ENCODE measurements around the gene DLD.

Gene DLD

DNA sequence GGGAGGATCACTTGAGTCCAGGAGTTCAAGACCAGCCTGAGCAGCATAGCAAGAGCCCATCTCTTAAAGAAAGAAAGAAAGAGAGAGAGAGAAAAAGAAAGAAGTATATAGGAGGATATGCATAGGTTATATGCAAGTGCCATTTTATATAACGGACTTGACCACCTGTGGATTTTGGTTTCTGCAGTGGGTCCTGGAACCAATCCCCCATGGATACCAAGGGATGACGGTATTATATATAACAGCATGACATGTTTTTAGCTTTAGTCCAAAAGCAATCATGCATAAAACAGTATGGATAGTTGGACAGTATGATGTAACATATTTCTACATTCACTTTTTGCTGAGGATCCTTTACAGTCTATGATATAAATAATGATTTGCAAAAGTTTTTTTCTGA, 45.3 kb downstream of the DLD start:
- Mint-ChIP-seq H3K27me3 (no peaks in the 10 kb centered on the region), H3K4me3 (no peak overlapping the region), H3K9me3 (no peaks in the 10 kb centered on the region), H3K27ac (no peak overlapping the region), H3K36me3 (ENCODE audit: low read depth) (peaks cover 48% of the 10 kb centered on the region), H3K4me1 (ENCODE audit: low read depth) (no peaks in the 10 kb centered on the region)
- intact Hi-C loops (cut with micrococcal nuclease) = no loop called here

DNA sequence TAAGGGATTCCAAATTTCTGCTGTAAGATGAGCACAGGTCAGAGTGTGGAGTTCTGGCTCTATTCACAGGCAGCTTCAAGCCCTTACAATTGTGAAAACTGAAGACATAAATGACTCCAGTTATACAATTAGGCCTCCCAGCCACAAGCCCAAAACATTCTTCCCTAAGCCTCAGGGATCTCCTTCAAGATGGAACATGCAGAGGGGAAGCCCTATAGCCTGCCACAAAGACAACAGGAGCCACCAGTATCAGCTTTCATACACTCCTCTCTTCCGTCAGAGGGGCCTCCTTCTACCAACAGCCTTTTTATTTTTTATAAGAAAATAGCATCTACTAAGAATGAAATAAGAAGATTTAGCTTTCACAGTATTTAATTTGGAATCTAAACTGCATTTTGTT, 46.5 kb downstream of the DLD start:
- Mint-ChIP-seq H3K27me3 (no peaks in the 10 kb centered on the region), H3K36me3 (ENCODE audit: low read depth) (peaks cover 36% of the 10 kb centered on the region), H3K4me1 (ENCODE audit: low read depth) (no peaks in the 10 kb centered on the region), H3K27ac (no peak overlapping the region), H3K4me3 (no peak overlapping the region), H3K9me3 (no peaks in the 10 kb centered on the region)
- intact Hi-C loops (cut with micrococcal nuclease) = no loop called here

DNA sequence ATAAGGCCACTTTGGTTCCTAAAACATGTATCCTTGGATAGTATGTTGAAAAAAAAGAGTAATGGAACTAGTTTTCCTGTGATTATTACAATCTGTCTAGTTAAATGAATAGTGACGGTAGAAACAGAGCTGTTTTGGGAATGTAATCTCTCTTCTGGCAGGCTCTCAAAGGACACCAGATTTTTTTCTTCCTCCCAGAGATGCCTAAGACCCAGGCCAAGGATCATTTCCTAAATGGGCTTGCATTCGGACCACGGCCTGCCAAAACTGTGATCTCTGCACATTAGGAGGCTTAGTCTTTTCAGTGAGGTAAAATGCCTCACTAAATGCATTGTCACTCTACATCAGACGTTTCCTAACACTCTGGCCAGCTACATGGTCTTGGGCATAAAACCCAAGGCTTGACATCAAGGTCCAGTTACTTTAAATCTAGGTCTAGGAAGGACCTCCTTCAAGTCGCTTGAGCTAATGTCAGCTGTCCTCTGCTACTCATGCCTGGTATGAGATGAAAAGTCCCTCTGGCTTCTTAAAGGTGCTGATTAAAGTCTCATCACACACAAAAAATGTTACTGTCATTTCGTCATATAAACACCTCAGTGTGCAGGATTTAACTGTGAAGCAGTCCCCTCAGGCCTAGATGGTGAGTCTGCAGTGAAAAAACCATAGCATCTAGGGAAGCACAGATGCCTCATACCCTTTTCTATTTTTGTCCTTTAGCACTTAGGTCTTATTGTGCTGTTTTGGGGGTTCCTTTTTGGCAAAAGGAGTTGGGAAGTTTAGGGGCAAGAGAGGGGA, 47.7 kb downstream of the DLD start:
- Mint-ChIP-seq H3K27me3 (no peaks in the 10 kb centered on the region), H3K27ac (no peak overlapping the region), H3K36me3 (ENCODE audit: low read depth) (peaks cover 24% of the 10 kb centered on the region), H3K9me3 (no peaks in the 10 kb centered on the region), H3K4me3 (no peak overlapping the region), H3K4me1 (ENCODE audit: low read depth) (no peaks in the 10 kb centered on the region)
- intact Hi-C loops (cut with micrococcal nuclease) = no loop called here

DNA sequence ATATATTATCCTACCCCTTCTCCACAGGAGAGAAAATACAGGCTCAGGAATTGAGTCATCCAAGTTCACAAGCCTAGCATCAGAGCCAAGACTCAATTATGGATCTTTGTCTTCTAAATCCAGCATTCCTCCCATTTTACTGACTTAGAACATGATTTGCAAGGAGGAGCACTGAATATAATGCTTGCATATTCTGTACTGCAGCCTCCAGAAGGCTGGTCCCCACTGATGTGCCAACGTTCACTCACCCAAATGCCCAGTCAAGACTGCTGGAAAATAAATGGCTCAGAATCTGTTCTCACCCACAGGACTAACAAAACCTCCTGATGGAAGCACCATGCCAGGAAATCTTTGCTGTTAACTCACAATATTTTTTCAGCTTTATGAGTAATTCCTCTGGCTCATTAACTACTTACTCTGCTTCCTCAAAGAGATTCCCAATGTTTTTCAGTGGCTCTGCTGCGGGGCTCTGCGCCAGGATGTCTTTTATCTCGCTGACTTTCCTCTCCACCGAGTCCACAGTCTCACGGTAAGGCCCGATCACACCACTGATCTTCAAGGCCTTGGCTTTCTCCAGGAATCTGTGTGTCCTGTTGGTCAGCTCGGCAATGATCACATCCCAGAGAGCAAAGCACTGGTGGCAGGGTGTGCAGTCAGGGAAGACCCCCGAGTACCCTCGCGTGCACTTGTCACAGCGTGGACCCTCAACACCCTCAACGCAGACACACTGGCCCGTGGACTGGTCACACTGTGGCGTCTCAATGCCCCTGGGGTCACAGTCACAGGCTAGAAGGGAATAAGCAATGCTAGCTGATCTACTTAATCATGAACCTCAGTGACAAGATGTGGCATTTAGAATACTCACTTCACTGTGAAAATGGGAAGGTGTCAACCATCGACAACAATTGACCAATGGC, 48.8 kb downstream of the DLD start:
- Mint-ChIP-seq H3K27ac (no peak overlapping the region), H3K27me3 (no peaks in the 10 kb centered on the region), H3K4me3 (no peak overlapping the region), H3K36me3 (ENCODE audit: low read depth) (peaks cover 23% of the 10 kb centered on the region), H3K4me1 (ENCODE audit: low read depth) (no peaks in the 10 kb centered on the region), H3K9me3 (no peaks in the 10 kb centered on the region)
- intact Hi-C loops (cut with micrococcal nuclease) = no loop called here

DNA sequence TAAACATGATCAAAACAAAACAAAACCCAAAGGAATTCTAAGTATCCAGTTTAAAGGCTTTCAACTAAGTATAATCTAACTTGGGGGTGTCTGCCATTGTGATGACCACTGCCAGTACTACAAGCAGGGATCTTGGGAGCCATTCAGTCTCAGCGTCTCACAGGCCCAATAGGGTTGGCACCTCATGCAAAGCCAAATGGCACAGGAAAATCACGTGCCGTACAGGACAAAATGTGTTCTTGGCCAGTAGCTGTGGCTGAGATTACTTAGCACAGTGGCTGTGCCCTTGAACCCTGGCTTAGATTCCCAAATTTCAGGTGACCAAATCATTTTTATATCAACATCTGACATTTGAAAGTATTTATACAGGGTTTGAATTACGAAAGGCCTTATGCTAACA, 50.0 kb downstream of the DLD start:
- no peaks in the 10 kb centered on the region for H3K4me1 Mint-ChIP-seq (ENCODE audit: low read depth)
- H3K9me3 Mint-ChIP-seq = no peaks in the 10 kb centered on the region
- no peak overlapping the region for H3K4me3 Mint-ChIP-seq
- no peaks in the 10 kb centered on the region for H3K27me3 Mint-ChIP-seq
- H3K36me3 Mint-ChIP-seq (ENCODE audit: low read depth) = peaks cover 17% of the 10 kb centered on the region
- intact Hi-C loops (cut with micrococcal nuclease) = no loop called here
- H3K27ac Mint-ChIP-seq = no peak overlapping the region

DNA sequence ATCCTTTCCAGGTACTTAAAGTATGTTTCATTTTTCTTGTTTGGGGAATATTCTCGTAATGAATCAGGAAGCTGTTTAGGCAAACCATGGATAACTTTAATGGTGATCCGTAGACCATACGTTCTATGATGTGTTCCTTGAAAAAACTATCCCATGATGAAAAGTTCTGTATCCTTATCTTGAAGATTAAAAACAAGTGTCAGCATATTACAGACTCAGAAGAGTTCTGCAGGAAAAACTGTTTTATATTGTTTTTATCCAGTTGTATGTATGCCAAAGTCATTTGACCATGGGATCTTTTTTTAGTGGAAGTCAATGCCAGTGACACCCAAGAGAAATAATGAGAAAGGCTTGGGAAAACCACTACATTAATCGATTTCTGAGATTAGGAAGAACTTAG, 52.0 kb downstream of the DLD start:
- intact Hi-C loops (cut with micrococcal nuclease) = no loop called here
- no peaks in the 10 kb centered on the region for H3K27me3 Mint-ChIP-seq
- H3K4me3 Mint-ChIP-seq = no peak overlapping the region
- H3K36me3 Mint-ChIP-seq (ENCODE audit: low read depth) = peaks cover 17% of the 10 kb centered on the region
- H3K4me1 Mint-ChIP-seq (ENCODE audit: low read depth) = no peaks in the 10 kb centered on the region
- H3K9me3 Mint-ChIP-seq = no peaks in the 10 kb centered on the region
- H3K27ac Mint-ChIP-seq = no peak overlapping the region

DNA sequence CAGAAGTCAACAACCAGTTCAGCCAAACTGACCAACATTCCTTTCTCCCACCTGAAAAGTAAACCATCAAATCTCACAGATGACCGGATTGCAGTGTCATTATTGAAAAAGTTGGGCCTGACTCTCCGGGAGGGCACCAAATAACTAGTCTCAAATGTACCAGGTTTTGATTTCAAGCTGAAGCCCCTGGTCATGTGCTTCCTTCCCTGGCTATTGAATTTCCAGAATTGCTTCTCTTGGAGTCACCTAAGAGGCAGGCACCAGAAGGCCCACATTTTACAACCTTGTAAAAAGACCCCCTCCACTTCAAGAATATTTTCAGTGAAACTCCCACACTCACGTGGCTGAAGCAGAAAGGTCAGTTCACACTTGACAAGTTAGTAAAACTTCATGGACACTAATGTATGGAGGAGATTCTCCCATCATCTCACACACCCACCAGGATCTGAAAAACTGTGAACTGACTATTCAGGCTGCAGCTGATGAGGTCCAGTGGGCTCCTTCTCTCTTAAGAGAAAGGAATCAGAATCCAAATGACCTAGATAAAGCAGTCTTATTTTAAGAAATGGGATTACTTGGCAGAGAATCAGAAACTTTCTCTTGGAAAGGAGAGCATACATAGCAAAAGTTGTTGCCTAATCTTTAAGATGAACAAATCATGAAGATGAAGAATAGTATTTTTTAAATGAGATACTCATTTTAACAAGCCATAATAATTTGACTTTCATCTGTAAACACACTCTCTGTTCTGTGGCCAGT, 53.6 kb downstream of the DLD start:
- Mint-ChIP-seq H3K9me3 (no peaks in the 10 kb centered on the region), H3K27me3 (no peaks in the 10 kb centered on the region), H3K27ac (no peak overlapping the region), H3K4me1 (ENCODE audit: low read depth) (no peaks in the 10 kb centered on the region), H3K36me3 (ENCODE audit: low read depth) (peaks cover 15% of the 10 kb centered on the region), H3K4me3 (no peak overlapping the region)
- intact Hi-C loops (cut with micrococcal nuclease) = no loop called here

DNA sequence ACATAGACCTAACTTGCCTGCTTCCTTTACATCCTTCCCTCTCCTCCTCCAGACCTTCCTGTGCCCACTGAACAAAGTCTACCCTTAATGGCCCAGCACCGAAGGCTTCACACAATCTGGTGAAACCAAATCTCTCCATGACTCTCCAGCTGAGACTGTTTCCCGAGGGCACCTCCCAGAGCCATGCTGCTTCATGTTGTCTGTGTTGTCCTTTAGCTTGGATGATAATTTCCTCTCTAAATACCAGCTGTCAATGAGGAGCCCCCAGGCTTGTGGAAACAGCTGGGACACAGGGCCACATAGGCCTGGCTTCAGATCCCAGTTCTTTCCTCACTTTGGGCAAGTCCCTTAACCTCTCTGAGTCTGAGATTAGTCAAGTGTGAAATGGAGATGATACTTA, 54.3 kb downstream of the DLD start:
- no peaks in the 10 kb centered on the region for H3K27me3 Mint-ChIP-seq
- no peaks in the 10 kb centered on the region for H3K4me1 Mint-ChIP-seq (ENCODE audit: low read depth)
- H3K36me3 Mint-ChIP-seq (ENCODE audit: low read depth) = peaks cover 7% of the 10 kb centered on the region
- no peak overlapping the region for H3K4me3 Mint-ChIP-seq
- H3K9me3 Mint-ChIP-seq = no peaks in the 10 kb centered on the region
- no peak overlapping the region for H3K27ac Mint-ChIP-seq
- intact Hi-C loops (cut with micrococcal nuclease) = no loop called here

DNA sequence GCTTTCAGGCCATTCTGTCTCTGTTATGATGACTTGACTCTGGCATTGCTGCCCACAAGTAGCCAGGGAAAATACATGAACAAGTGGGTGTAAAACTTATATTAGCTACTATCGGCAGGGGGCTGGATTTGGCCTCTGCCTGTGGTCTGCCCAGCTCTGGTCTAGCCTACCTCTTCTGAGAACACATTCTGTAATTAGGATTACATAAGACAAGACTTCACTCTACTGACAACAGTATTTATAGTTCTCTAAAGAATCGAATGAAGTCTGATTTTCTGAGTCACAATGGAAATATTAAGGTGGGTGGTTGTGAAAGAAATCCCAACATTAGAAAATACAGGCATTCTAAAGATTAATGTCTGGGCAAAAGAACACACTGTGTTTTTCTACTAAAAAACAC, 55.5 kb downstream of the DLD start:
- no peak overlapping the region for H3K27ac Mint-ChIP-seq
- H3K4me1 Mint-ChIP-seq (ENCODE audit: low read depth) = no peaks in the 10 kb centered on the region

DNA sequence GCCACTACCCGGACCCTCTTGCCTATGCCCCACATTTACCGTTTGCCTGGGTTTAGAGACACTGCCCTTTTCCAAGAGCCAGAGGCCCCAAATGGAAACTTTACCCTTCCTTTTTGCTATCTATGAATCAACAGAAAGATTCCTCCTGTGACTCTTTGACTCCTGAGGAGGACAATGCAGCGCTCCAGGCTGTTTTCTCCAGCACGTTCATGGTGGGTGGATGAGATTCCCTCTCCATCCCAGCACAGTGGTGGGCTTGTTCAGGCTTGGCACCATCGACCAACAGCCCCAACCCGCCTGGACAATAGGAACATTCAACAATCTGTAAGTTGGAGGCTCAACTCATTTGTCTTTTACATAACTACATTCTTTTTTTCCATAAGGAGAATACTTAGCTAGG, 55.9 kb downstream of the DLD start:
- Mint-ChIP-seq H3K4me3 (no peak overlapping the region), H3K4me1 (ENCODE audit: low read depth) (no peaks in the 10 kb centered on the region), H3K27ac (no peak overlapping the region), H3K9me3 (no peaks in the 10 kb centered on the region), H3K27me3 (no peaks in the 10 kb centered on the region), H3K36me3 (ENCODE audit: low read depth) (no peaks in the 10 kb centered on the region)
- intact Hi-C loops (cut with micrococcal nuclease) = no loop called here

More for the DNA sequence above, 55.5 kb downstream of the DLD start:
- Mint-ChIP-seq H3K4me3 (no peak overlapping the region), H3K27me3 (no peaks in the 10 kb centered on the region), H3K36me3 (ENCODE audit: low read depth) (no peaks in the 10 kb centered on the region), H3K9me3 (no peaks in the 10 kb centered on the region)
- intact Hi-C loops (cut with micrococcal nuclease) = no loop called here

DNA sequence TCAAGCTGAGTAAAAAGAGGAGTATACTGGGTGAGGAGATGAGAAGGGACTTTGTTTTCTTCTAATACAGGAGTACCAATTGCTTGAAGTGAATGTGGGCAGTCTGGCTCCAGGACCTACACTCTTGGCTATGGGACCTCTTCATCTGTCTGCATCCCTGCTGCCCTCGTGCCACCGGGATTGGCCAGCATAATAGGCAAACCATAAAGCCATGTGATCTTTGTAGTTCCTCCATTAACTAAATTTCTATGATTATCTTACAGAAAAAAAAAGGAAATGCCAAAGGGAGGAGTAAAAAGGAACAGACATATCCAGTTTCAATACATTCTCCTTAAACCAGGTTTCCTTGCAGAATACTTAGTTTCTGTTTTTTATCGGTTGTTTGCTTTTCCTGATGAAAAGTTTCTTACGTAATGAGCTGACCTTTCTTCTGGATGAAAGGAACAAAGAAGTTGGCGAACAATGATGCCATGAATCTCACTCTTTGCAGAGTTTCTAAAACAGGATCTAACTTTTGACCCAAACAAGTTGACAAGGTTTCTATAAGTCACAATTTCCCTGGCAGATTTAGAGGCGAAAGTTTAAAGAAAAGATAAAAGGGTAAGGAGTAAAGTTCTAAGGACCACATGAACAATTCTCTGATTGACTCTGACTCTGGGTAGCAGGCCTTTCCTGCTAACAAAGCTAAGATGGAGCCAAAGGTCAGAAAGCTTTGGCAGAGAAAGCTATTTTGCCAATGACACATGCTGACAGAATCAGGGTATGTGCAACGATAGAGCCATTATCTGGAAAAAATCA, 57.9 kb downstream of the DLD start:
- Mint-ChIP-seq H3K9me3 (no peaks in the 10 kb centered on the region), H3K4me3 (no peak overlapping the region), H3K27ac (no peak overlapping the region), H3K36me3 (ENCODE audit: low read depth) (no peaks in the 10 kb centered on the region), H3K27me3 (no peaks in the 10 kb centered on the region), H3K4me1 (ENCODE audit: low read depth) (no peaks in the 10 kb centered on the region)
- intact Hi-C loops (cut with micrococcal nuclease) = no loop called here

DNA sequence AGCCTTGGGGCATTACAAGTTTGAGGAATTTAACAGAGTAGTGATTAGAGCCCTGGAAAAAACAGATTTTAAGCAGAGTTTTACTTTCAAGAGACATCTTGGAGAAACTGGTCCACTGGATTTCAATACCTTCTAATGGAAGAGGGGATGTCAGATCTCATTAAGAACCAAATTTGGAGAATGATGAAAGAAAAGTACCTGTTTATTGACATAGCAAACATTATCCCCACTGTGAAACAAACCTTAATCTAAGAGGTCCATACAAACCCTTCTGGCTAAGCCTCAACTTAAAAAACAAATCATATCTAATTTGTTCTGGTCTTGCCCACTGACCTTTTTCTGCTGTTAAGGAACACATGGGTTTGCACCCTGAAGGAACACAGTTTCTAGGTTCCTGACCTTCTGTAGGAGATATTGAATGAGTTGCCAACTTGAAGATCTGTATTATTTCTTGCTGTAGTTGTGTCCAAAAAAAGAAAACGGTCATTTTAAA, 58.5 kb downstream of the DLD start:
- no peak overlapping the region for H3K27ac Mint-ChIP-seq
- no peak overlapping the region for H3K4me3 Mint-ChIP-seq
- no peaks in the 10 kb centered on the region for H3K27me3 Mint-ChIP-seq
- no peaks in the 10 kb centered on the region for H3K36me3 Mint-ChIP-seq (ENCODE audit: low read depth)
- intact Hi-C loops (cut with micrococcal nuclease) = no loop called here
- H3K4me1 Mint-ChIP-seq (ENCODE audit: low read depth) = no peaks in the 10 kb centered on the region
- H3K9me3 Mint-ChIP-seq = no peaks in the 10 kb centered on the region

DNA sequence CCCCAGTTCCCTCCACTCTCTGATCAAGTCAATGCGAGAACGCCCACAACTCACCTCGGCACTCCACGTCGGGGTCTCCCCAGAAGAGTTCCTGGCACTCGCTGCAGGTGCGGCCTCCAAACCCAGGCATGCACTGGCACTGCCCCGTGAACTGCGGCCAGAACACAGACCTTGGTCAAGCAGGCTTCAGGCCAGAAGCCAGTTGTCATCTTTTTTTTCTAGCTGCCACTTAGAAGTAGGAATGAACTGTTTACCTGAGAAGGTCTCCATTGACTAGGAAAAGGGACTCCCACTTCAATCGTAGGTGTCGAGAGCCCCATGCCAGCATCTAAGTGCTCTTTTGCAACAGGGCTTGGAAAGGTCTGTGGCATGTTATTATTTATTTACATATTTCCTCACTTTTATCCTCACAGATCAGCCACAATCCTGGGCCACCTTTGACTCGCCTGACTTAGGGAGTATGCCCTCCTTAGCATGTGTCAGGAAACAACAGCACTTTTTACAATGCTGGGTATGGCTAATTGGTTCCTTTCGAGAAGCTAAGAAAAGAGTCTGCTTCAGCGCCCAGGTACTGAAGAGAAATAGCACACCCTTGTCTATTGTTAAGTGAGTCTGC, 60.3 kb downstream of the DLD start:
- H3K27ac Mint-ChIP-seq = no peak overlapping the region
- H3K4me1 Mint-ChIP-seq (ENCODE audit: low read depth) = no peaks in the 10 kb centered on the region
- intact Hi-C loops (cut with micrococcal nuclease) = no loop called here
- no peaks in the 10 kb centered on the region for H3K36me3 Mint-ChIP-seq (ENCODE audit: low read depth)
- no peaks in the 10 kb centered on the region for H3K9me3 Mint-ChIP-seq
- H3K27me3 Mint-ChIP-seq = no peaks in the 10 kb centered on the region
- no peak overlapping the region for H3K4me3 Mint-ChIP-seq

All from dendritic cell treated with granulocyte-macrophage colony-stimulating factor and Interleukin-4, amounts not matched to agents 40 ng/mL and 50 ng/mL, for 4 days (primary cell).